CD4-positive, alpha-beta T cell treated with Interleukin-2 at 100 ng/mL for 4 hours (primary cell): ENCODE results near the gene GNAI2.
"Not testable (repeated sequence)": the region's sequence is repeated elsewhere in the genome, so short reads cannot be mapped to it uniquely, and the experiment has no call there.

Source experiments
- DNase-seq: peaks from one replicate; pipeline ENCODE4 v3.0.0-alpha.2; 2020; ENCODE audit warnings: low spot score

GNAI2 gene

GRCh38 chr3:50226888-50227389, 9.1 kb upstream of the GNAI2 start:
- DNase-seq = peak; percentile 27

DNA sequence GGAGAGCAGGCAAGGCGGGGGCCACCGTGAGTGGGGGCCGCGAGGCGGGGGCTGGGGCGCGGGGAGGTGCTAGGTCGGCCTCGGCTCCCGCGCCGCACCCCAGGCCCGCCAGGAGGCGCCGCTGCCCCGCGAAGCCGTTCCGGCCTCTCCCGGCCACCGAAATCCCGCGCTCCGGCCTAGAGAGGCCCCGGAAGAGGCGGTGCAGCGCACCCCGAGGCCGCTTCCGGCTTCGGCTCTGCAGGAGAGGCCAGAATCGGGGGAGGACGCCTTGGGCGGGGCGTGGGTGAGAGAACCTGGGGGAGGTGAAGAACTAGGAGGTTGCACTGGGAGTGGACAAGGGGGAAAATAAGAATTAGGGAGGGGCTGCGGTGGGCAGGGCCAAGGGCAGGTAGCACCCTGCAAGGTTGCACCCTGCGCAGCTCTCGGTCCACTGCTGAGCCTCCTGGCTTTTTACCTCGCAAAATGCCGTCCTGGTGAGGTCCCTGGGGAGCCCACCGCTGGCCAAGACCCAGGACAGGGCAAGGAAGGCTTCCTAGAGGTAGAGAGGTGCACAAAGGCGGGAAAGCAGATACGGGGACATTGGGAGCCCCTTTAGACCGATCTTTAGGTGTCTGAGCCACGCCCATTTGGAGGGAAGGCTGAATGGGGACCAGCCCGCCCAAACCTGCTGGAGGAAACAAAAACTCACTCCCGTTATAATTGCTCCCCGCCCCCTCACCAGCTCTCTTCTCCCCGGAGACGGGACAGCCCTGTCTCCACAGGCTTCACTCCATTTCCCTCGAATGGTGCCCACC, 8.4 kb upstream of the GNAI2 start:
- DNase-seq = peak; percentile 92

GRCh38 chr3:50228184-50228763, 7.7 kb upstream of the GNAI2 start:
- DNase-seq = not testable (repeated sequence)

- DNase-seq = no peak
Observed at GRCh38 chr3:50229490-50229889, 6.5 kb upstream of the GNAI2 start.

GRCh38 chr3:50230104-50230793, 5.8 kb upstream of the GNAI2 start:
- no peak for DNase-seq

- no peak for DNase-seq
Observed at GRCh38 chr3:50230794-50231125, 5.2 kb upstream of the GNAI2 start.

- DNase-seq = no peak
Observed at GRCh38 chr3:50231581-50231980, 4.4 kb upstream of the GNAI2 start.

GRCh38 chr3:50232303-50232702, 3.7 kb upstream of the GNAI2 start:
- no peak for DNase-seq

GRCh38 chr3:50233176-50233575, 2.8 kb upstream of the GNAI2 start:
- DNase-seq = no peak

- DNase-seq = no peak
Observed at GRCh38 chr3:50236484-50237132, 604 bp downstream of the GNAI2 start.

DNA sequence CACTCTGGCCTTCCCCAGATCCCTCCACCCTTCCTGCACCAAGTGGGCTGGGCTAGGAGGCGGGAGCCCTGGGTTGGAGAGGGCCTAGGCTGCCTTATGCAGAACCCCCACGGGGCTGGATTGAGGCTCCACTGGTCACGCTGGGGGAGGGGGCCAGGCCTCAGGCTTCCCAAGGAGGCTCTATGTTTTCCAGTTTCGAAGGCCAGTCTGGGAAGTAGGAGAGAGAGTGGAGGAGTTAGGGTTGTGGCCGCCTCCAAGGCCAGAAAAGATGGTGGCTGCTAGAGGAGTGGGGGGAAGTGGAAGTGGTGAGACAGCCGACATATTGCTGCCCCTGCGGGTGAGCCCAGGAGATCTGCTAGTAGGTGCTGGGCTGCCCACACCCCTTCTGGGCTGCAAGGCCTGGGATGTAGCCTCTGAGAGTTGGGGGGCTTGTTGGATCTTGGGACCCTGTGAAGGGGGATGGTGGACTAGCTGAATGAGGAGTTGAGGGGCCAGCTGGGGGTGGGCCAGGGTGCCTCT, 1.2 kb downstream of the GNAI2 start:
- peak; percentile 23 for DNase-seq

DNA sequence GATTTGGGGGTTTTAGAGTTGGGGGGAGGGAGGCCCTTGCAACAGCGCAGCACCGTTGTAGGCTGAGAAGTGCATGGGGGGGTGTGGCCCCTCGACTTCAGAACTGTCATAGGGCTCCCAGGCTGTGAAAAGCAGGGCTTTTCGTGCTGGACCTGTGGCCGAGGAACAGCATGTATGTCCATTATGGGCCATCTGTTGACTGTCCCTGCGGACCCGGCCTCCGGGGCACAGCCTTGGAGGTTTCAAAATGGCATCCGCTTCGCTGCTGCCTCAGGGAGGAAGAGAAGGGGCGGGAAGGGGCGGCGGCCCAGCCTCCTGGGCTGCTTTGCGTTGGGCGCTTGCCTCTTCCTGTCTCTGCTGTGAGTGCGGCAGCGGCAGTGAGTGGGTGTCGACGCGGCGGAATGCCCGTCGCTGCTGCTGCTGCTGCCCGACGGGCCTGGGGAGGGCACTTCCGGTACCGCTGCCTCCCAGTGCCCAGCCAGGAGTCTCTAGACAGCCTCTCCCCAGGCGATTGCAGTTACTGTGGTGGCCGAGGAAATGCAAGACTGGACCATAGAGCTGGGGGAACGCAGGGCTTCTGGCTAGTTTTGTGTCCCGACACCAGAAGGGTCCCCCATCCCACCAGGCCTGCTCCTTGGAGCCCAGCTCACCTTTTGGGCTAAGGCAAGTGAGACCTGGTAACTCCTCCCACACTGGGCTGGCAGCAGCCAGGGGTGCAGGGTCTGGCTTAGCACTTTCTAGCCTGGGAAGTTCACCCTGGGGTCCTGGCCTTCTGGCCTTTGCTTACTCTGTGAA, 1.9 kb downstream of the GNAI2 start:
- DNase-seq = peak; percentile 85

- peak; percentile 34 for DNase-seq
Observed at GRCh38 chr3:50238549-50239026, 2.6 kb downstream of the GNAI2 start.

GRCh38 chr3:50239649-50240048, 3.6 kb downstream of the GNAI2 start:
- DNase-seq = no peak

GRCh38 chr3:50241163-50241562, 5.2 kb downstream of the GNAI2 start:
- DNase-seq = no peak

DNA sequence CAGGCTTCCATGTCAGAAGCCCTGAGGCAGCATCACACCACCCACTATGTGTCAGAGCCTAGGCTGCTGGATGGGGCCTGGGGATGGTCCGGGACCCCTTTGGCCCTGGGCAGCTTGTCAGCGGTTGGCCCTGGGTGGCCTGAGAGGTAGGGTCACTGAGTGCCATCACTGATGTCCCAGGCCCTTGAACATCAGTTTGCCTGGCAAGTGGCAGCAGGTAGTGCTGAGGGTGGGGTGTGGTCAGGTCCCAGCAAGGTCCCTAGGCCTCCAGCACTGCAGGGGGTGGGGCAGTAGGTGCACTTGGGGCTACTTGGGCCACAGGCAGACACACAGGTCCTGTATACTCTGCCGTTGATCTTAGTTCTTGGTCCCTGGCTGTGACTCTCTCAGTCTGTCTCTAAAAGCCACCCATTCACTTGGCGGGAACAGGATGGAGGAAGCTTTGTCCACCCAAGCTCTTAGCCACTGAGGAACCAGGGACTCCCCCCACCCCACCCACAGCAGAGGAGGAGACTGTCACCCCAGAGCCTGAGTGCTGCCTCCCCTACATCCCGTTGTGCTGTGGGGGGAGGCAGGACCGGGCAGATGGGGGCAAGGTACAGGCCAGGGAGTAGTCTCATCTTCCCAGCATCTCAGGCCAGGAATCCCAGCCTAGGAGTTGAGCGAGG, 5.8 kb downstream of the GNAI2 start:
- DNase-seq = no peak

GRCh38 chr3:50242381-50242770, 6.4 kb downstream of the GNAI2 start:
- DNase-seq = peak; percentile 36

DNA sequence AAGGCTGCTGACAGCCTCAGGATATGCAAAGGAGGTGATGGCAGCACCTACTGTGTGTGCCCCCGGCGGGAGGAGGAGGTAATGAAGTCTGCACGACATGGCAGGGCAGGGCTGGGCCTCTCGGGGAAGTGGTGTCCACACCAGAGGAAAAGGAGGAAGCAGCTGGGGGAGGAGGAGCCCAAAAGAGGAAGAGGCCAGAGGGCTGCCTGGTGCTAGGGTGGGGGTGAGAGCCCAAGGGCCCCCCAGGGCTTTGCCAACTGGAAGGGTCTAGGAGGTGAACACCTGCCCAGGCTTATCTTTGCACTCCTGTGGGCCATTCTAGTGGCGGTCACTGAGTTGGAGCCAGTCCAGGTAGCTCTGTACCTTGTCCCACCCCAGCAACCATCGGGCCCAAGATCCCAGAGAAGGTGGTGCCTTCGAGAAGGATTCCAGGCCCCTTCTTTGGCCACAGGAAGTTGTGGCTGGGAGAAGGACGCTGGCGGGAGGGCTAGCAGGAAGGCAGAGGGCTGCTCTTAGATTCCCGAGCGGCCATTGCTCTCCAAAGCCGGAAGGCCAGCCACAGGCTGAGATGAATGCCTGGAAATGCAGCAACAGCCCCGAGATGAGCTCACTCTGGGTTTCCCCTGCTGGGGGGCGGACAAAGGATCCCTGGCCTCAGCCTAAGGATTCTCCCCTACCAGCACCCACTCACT, 7.0 kb downstream of the GNAI2 start:
- DNase-seq = peak; percentile 46

DNA sequence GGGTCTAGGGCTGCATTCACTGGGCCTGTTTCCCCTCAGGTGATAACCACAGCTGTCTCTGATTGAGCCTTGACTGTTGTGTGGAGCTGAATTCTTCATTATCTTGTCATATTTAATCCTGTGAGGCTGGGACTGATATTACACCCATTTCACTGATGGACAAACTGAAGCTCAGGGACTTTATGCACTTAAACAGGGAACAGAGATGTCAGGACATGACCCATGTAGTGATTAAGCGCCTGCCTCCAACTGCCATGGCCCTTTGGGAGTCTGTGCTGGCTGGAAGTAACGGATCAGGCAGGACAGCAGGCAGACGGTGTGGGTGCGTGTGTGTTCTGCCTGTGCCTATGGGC, 7.5 kb downstream of the GNAI2 start:
- no peak for DNase-seq

DNA sequence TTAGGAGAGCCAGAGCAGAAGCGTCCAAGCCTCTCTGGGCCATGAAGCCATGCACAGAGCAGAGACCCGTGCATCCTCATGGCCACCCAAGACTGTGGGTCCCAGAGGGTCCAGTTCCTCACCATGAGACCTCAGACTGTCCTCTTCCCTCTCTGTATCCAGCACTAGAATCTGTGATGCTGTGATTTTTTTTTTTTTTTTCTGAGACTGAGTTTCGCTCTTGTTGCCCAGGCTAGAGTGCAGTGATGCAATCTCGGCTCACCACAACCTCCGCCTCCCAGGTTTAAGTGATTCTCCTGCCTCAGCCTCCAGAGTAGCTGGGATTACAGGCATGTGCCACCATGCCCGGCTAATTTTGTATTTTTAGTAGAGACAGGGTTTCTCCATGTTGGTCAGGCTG, 8.8 kb downstream of the GNAI2 start:
- not testable (repeated sequence) for DNase-seq
